K562 (cell line): ENCODE data around the gene MTA1. TPM values are rescaled to one million over a fixed set of nuclear protein-coding genes. Genes with fewer than 3 reads are reported as not detected.

Experiments
- ADNP ChIP-seq: fragments of 200-800 bp; sonication (Bioruptor generic); IDR thresholded peaks from 2 replicates; pipeline ENCODE4 v1.6.1; 2016; ENCODE audit warnings: missing genetic modification characterization, missing compliant biosample characterization
- GATA2 ChIP-seq: sonication (generic); formaldehyde crosslinking; IDR thresholded peaks from 2 replicates; pipeline ENCODE4 v1.4.0; 2020; ENCODE audit warnings: mild to moderate bottlenecking, missing genetic modification reagents
- HEY1 ChIP-seq: fragments of 250-450 bp; sonication (Bioruptor Pico); IDR thresholded peaks from 2 replicates; pipeline ENCODE4 v1.5.0; 2020; ENCODE audit warnings: mild to moderate bottlenecking, moderate library complexity, borderline replicate concordance
- HNRNPH1 ChIP-seq: fragments of 200-400 bp; formaldehyde crosslinking; optimal IDR thresholded peaks from 2 replicates; pipeline ENCODE3; 2017; ENCODE audit warnings: low read depth, mild to moderate bottlenecking, low read length, moderate library complexity
- HNRNPL ChIP-seq: fragments of 200-400 bp; formaldehyde crosslinking; IDR thresholded peaks from 2 replicates; pipeline ENCODE4 v1.6.1; 2017; ENCODE audit warnings: low read depth, mild to moderate bottlenecking, low read length
- MEIS2 ChIP-seq: fragments of 450-650 bp; IDR thresholded peaks from 2 replicates; pipeline ENCODE4 v1.6.1; 2014; ENCODE audit warnings: mild to moderate bottlenecking; ENCODE audit not compliant: partially characterized antibody
- RCOR1 ChIP-seq, 2 experiments: IDR thresholded peaks; 2 replicates each; pipeline ENCODE4 v1.6.1; 2012; ENCODE audit warnings: low read depth in 2 of 2, low read length in 2 of 2, borderline replicate concordance in 1 of 2, improper control_type of control experiment in 1 of 2
- STAT5B ChIP-seq: fragments of 250-450 bp; sonication (Bioruptor Pico); IDR thresholded peaks from 2 replicates; pipeline ENCODE4 v1.8.0; 2021; ENCODE audit warnings: mild to moderate bottlenecking, inconsistent platforms
- ZBTB33 ChIP-seq: sonication (generic); formaldehyde crosslinking; IDR thresholded peaks from 2 replicates; pipeline ENCODE4 v1.8.1; 2023; ENCODE audit warnings: mild to moderate bottlenecking, missing genetic modification reagents
- ZBTB7A ChIP-seq: IDR thresholded peaks from 2 replicates; pipeline ENCODE4 v1.6.1; 2011; ENCODE audit warnings: low read depth, mild to moderate bottlenecking, low read length, moderate library complexity, borderline replicate concordance; ENCODE audit not compliant: control insufficient read depth
- ZNF197 ChIP-seq: fragments of 200-800 bp; sonication (Bioruptor generic); IDR thresholded peaks from 2 replicates; pipeline ENCODE4 v1.6.1; 2016; ENCODE audit warnings: low read depth, missing genetic modification characterization, missing compliant biosample characterization
- polyA plus RNA-seq, 8 experiments: library from polyadenylated mRNA; depleted of rRNA in 4 of 8; stranded (reverse) in 5 of 8; unstranded in 3 of 8; fragments of >200 nt; fragmentation: Nextera tagmentation in 2 of 8; fragmentation: Illumina TruSeq in 1 of 8; extraction: Ambion mirVana in 2 of 8; extraction: Trizol in 1 of 8; gene quantifications; 2 replicates each; pipeline versions ENCODE4 v1.2.1 to v1.2.3, GENCODE V29; 2011 to 2014; ENCODE audit warnings: inconsistent platforms in 1 of 8, missing spikeins in 1 of 8
- total RNA-seq, 7 experiments: library from RNA; depleted of rRNA in 6 of 7; stranded (reverse); fragments of >200 nt in 6 of 7; fragmentation: Illumina TruSeq in 2 of 7; extraction: Trizol in 2 of 7; gene quantifications; 2 replicates each; pipeline versions ENCODE4 v1.2.1 to v1.2.3, GENCODE V29; 2011 to 2021; ENCODE audit warnings: low replicate concordance in 1 of 7
- TF ChIP-seq, protein P1 (sequence below): fragments of 250-450 bp; sonication (Bioruptor Pico); IDR thresholded peaks from 2 replicates; pipeline ENCODE4 v1.4.0; 2020; ENCODE audit warnings: mild to moderate bottlenecking, moderate library complexity

MTA1 gene
- total and polyA plus RNA-seq, 9 of the 15 experiments (the other 6 are each of a cell fraction or from before 2014, with no cell fraction given), result 0.13 to 118 (median 32.3) TPM

DNA sequence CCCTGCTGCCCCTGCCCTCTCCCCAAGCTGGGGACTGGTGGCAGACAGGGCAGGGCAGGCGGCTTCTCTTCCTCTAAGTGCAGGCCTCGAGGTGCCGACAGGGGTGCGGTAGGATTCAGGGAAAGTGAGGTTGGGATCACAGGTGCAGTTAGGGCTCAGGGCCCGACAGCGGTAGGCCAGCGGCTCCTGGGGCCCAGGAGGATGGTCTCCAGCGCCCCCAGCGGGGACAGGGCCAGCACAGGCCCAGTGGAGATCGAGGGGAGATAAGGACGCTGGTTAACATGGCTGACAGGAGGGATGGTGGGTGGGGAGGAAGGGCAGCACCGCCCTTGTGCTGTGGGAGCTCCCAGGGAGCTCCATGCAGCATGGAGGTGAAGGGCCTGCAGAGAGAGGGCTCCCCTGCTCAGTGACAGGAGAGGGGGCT lies 66.1 kb downstream of the MTA1 start (continued):
- TF ChIP-seq GATA2 (CRISPR knock-in tag), result peak; percentile 98
- TF ChIP-seq HEY1 (CRISPR knock-in tag), result no peak
- no peak for TF ChIP-seq HNRNPH1
- peak; percentile 64; the same call in 1 of the 2 replicates for TF ChIP-seq ZBTB33 (CRISPR knock-in tag)
- TF ChIP-seq ZBTB7A, result peak; percentile 82; the same call in 1 of the 2 replicates
- TF ChIP-seq RCOR1 (IDR thresholded peaks at IDR 0.05; ENCODE audit: borderline replicate concordance in 1 of 2, low read depth in 2 of 2, low read length in 2 of 2), result peak in 1 of 2 experiments; percentile 53; a peak in 2 of 4 replicates
- TF ChIP-seq STAT5B (CRISPR knock-in tag), result no peak
- no peak for TF ChIP-seq ADNP (tag)
- TF ChIP-seq ZNF197, result no peak
- TF ChIP-seq MEIS2, result peak; percentile 29
- TF ChIP-seq HNRNPL, result no peak
- TF ChIP-seq, protein P1, sequence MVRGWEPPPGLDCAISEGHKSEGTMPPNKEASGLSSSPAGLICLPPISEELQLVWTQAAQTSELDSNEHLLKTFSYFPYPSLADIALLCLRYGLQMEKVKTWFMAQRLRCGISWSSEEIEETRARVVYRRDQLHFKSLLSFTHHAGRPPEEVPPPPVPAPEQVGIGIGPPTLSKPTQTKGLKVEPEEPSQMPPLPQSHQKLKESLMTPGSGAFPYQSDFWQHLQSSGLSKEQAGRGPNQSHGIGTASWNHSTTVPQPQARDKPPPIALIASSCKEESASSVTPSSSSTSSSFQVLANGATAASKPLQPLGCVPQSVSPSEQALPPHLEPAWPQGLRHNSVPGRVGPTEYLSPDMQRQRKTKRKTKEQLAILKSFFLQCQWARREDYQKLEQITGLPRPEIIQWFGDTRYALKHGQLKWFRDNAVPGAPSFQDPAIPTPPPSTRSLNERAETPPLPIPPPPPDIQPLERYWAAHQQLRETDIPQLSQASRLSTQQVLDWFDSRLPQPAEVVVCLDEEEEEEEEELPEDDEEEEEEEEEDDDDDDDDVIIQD, result no peak
